K562 (cell line): ENCODE data around the gene AFG1L. TPM values are rescaled to one million over a fixed set of nuclear protein-coding genes. Genes with fewer than 3 reads are reported as not detected.

ENCODE experiments used
- ATF2 ChIP-seq: sonication (generic); formaldehyde crosslinking; IDR thresholded peaks from 2 replicates; pipeline ENCODE4 v1.8.1; 2022; ENCODE audit warnings: missing genetic modification reagents
- GABPA ChIP-seq: fragments of 200-800 bp; sonication (Bioruptor generic); conservative IDR thresholded peaks from 2 replicates; pipeline ENCODE4 v1.6.1; 2016; ENCODE audit warnings: low read depth, missing genetic modification characterization, missing compliant biosample characterization
- GTF2E2 ChIP-seq: fragments of 200-800 bp; sonication (Bioruptor generic); IDR thresholded peaks from 2 replicates; pipeline ENCODE4 v1.6.1; 2016; ENCODE audit warnings: missing genetic modification characterization, missing compliant biosample characterization
- HOXB6 ChIP-seq: fragments of 250-450 bp; sonication (Bioruptor Pico); IDR thresholded peaks from 2 replicates; pipeline ENCODE4 v1.5.1; 2022; ENCODE audit warnings: mild to moderate bottlenecking, borderline replicate concordance
- KLF1 ChIP-seq: fragments of 450-650 bp; IDR thresholded peaks from 2 replicates; pipeline ENCODE4 v1.6.1; 2016; ENCODE audit warnings: missing genetic modification characterization, missing compliant biosample characterization
- KLF13 ChIP-seq: fragments of 450-650 bp; IDR thresholded peaks from 2 replicates; pipeline ENCODE4 v1.6.1; 2016; ENCODE audit warnings: missing genetic modification characterization, low read depth, mild to moderate bottlenecking, missing compliant biosample characterization, moderate library complexity, borderline replicate concordance
- MAZ ChIP-seq, 2 experiments: fragments of 450-650 bp in 1 of 2; sonication (generic) in 1 of 2; formaldehyde crosslinking; IDR thresholded peaks in 1 of 2; conservative IDR thresholded peaks in 1 of 2; 2 replicates each; pipeline versions ENCODE4 v1.4.0 to v1.5.0; 2020; ENCODE audit warnings: mild to moderate bottlenecking in 1 of 2, missing genetic modification reagents in 1 of 2
- MTF1 ChIP-seq: fragments of 250-450 bp; sonication (Bioruptor Pico); IDR thresholded peaks from 2 replicates; pipeline ENCODE4 v1.9.0; 2021; ENCODE audit warnings: moderate library complexity, mild to moderate bottlenecking, inconsistent platforms, borderline replicate concordance
- POLR3A ChIP-seq: IDR thresholded peaks from 2 replicates; pipeline ENCODE4 v1.6.1; 2011; ENCODE audit warnings: borderline replicate concordance, mild to moderate bottlenecking, moderate library complexity; ENCODE audit not compliant: insufficient read length, insufficient read depth; ENCODE audit errors: extremely low read depth
- PTTG1 ChIP-seq: fragments of 450-650 bp; IDR thresholded peaks from 2 replicates; pipeline ENCODE4 v1.6.1; 2016; ENCODE audit warnings: low read depth, mild to moderate bottlenecking, missing genetic modification characterization, missing compliant biosample characterization
- RREB1 ChIP-seq: fragments of 250-450 bp; sonication (Bioruptor Pico); IDR thresholded peaks from 2 replicates; pipeline ENCODE4 v1.4.0; 2020
- SRSF3 ChIP-seq: fragments of 200-400 bp; formaldehyde crosslinking; IDR thresholded peaks from 2 replicates; pipeline ENCODE4 v1.6.1; 2016; ENCODE audit warnings: mild to moderate bottlenecking, low read length, moderate library complexity; ENCODE audit not compliant: insufficient read depth
- XRCC3 ChIP-seq: fragments of 450-650 bp; IDR thresholded peaks from 2 replicates; pipeline ENCODE4 v1.6.1; 2017; ENCODE audit warnings: mild to moderate bottlenecking, moderate library complexity
- ZNF436 ChIP-seq: fragments of 250-450, 450-650 bp; sonication (Bioruptor Pico); formaldehyde crosslinking; IDR thresholded peaks from 2 replicates; pipeline ENCODE4 v1.7.0; 2020; ENCODE audit warnings: mild to moderate bottlenecking
- polyA plus RNA-seq, 8 experiments: library from polyadenylated mRNA; depleted of rRNA in 4 of 8; stranded (reverse) in 5 of 8; unstranded in 3 of 8; fragments of >200 nt; fragmentation: Nextera tagmentation in 2 of 8; fragmentation: Illumina TruSeq in 1 of 8; extraction: Ambion mirVana in 2 of 8; extraction: Trizol in 1 of 8; gene quantifications; 2 replicates each; pipeline versions ENCODE4 v1.2.1 to v1.2.3, GENCODE V29; 2011 to 2014; ENCODE audit warnings: inconsistent platforms in 1 of 8, missing spikeins in 1 of 8
- total RNA-seq, 7 experiments: library from RNA; depleted of rRNA in 6 of 7; stranded (reverse); fragments of >200 nt in 6 of 7; fragmentation: Illumina TruSeq in 2 of 7; extraction: Trizol in 2 of 7; gene quantifications; 2 replicates each; pipeline versions ENCODE4 v1.2.1 to v1.2.3, GENCODE V29; 2011 to 2021; ENCODE audit warnings: low replicate concordance in 1 of 7
- TF ChIP-seq, protein P1 (sequence below): sonication (generic); formaldehyde crosslinking; IDR thresholded peaks from 2 replicates; pipeline ENCODE4 v1.8.0; 2023; ENCODE audit warnings: mild to moderate bottlenecking, missing genetic modification reagents

The AFG1L gene
- total and polyA plus RNA-seq, 9 of the 15 experiments (the other 6 are each of a cell fraction or from before 2014, with no cell fraction given) = 2.2 to 15.5 (median 5.8) TPM

DNA sequence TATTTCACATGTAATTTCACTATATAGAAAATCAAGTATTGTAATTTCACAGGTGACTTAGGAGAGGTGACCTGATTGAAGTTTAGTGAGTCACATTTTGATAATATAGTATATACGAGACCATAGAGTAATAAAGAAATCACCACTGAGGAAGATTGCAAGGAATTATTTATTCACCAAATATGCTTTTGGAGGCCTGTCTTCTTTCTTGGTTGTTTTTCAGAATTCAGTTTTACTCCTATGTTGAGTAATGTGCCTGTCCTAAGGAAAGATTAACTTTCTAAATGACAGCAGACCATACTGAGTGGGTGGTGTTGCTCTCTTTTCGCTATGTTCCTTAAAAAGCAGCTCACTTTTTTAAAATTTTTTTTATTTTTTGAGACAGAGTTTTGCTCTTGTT, 178.3 kb downstream of the AFG1L start (continued):
- TF ChIP-seq RREB1 (CRISPR knock-in tag) (no peak), PTTG1 (tag) (no peak), POLR3A (no peak), GABPA (no peak), MAZ (CRISPR knock-in tag; conservative IDR thresholded peaks at IDR 0.05 in 1 of 2, IDR thresholded peaks at IDR 0.05 in 1 of 2) (no peak), MTF1 (CRISPR knock-in tag) (no peak), ATF2 (CRISPR knock-in tag) (no peak), GTF2E2 (no peak), XRCC3 (no peak), KLF1 (tag) (no peak), SRSF3 (no peak), KLF13 (tag) (no peak), ZNF436 (CRISPR knock-in tag) (no peak), HOXB6 (no peak)
- TF ChIP-seq, protein P1, sequence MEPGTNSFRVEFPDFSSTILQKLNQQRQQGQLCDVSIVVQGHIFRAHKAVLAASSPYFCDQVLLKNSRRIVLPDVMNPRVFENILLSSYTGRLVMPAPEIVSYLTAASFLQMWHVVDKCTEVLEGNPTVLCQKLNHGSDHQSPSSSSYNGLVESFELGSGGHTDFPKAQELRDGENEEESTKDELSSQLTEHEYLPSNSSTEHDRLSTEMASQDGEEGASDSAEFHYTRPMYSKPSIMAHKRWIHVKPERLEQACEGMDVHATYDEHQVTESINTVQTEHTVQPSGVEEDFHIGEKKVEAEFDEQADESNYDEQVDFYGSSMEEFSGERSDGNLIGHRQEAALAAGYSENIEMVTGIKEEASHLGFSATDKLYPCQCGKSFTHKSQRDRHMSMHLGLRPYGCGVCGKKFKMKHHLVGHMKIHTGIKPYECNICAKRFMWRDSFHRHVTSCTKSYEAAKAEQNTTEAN (CRISPR knock-in tag) = no peak
